Neuron (in vitro differentiated cells): ENCODE measurements around the gene GABRP.
"Not testable (repeated sequence)": the region's sequence is repeated elsewhere in the genome, so short reads cannot be mapped to it uniquely, and the experiment has no call there.

ENCODE experiments used
- H2AFZ ChIP-seq: one replicate; pipeline ENCODE4 v1.6.1; 2013; ENCODE audit warnings: low read depth, mild to moderate bottlenecking, inconsistent platforms, low read length, moderate library complexity
- H3K27me3 ChIP-seq: one replicate; pipeline ENCODE4 v1.6.1; 2013; ENCODE audit warnings: low read length; ENCODE audit not compliant: insufficient read depth
- H3K36me3 ChIP-seq: one replicate; pipeline ENCODE4 v1.6.1; 2013; ENCODE audit warnings: low read length; ENCODE audit not compliant: insufficient read depth
- H3K4me1 ChIP-seq: one replicate; pipeline ENCODE4 v1.6.1; 2013; ENCODE audit warnings: low read length; ENCODE audit not compliant: insufficient read depth
- H3K4me3 ChIP-seq: 2 replicates; pipeline ENCODE4 v1.5.1; 2013; ENCODE audit warnings: mild to moderate bottlenecking, low read length, moderate library complexity
- H3K9me3 ChIP-seq: one replicate; pipeline ENCODE4 v1.6.1; 2013; ENCODE audit warnings: low read length

GABRP gene

GRCh38 chr5:170747851-170748250, 35.7 kb upstream of the GABRP start:
- no peaks in the 10 kb centered on the region for H3K36me3 ChIP-seq
- no peak overlapping the region for H3K4me3 ChIP-seq
- H3K4me1 ChIP-seq, result peaks cover 14% of the 10 kb centered on the region
- peaks cover 6% of the 10 kb centered on the region for H3K27me3 ChIP-seq
- no peaks in the 10 kb centered on the region for H3K9me3 ChIP-seq
- no peak overlapping the region for H2AFZ ChIP-seq

GRCh38 chr5:170748951-170749471, 34.5 kb upstream of the GABRP start:
- peaks cover 14% of the 10 kb centered on the region for H3K4me1 ChIP-seq
- H3K4me3 ChIP-seq, result no peak overlapping the region
- H3K27me3 ChIP-seq, result peaks cover 2% of the 10 kb centered on the region
- H3K9me3 ChIP-seq, result no peaks in the 10 kb centered on the region
- no peak overlapping the region for H2AFZ ChIP-seq
- no peaks in the 10 kb centered on the region for H3K36me3 ChIP-seq

- H2AFZ ChIP-seq, result no peak overlapping the region
- H3K4me1 ChIP-seq, result peaks cover 12% of the 10 kb centered on the region
- H3K4me3 ChIP-seq, result no peak overlapping the region
- H3K9me3 ChIP-seq, result no peaks in the 10 kb centered on the region
- peaks cover 2% of the 10 kb centered on the region for H3K27me3 ChIP-seq
- H3K36me3 ChIP-seq, result no peaks in the 10 kb centered on the region
These were observed 33.6 kb upstream of the GABRP start for GRCh38 chr5:170749911-170750431.

GRCh38 chr5:170750791-170751190, 32.7 kb upstream of the GABRP start:
- H3K4me3 ChIP-seq, result no peak overlapping the region
- H2AFZ ChIP-seq, result no peak overlapping the region
- H3K36me3 ChIP-seq, result no peaks in the 10 kb centered on the region
- H3K4me1 ChIP-seq, result peaks cover 7% of the 10 kb centered on the region
- peaks cover 2% of the 10 kb centered on the region for H3K27me3 ChIP-seq
- H3K9me3 ChIP-seq, result no peaks in the 10 kb centered on the region

GRCh38 chr5:170751631-170752030, 31.9 kb upstream of the GABRP start:
- H3K4me1 ChIP-seq, result no peaks in the 10 kb centered on the region
- H3K9me3 ChIP-seq, result no peaks in the 10 kb centered on the region

GRCh38 chr5:170752257-170753215, 31.0 kb upstream of the GABRP start:
- Histone ChIP-seq H3K4me1 (no peaks in the 10 kb centered on the region), H3K4me3 (no peak overlapping the region), H3K27me3 (peaks cover 2% of the 10 kb centered on the region), H3K9me3 (no peaks in the 10 kb centered on the region), H2AFZ (no peak overlapping the region), H3K36me3 (no peaks in the 10 kb centered on the region)

More at GRCh38 chr5:170751631-170752030, 31.9 kb upstream of the GABRP start:
- Histone ChIP-seq H3K36me3 (no peaks in the 10 kb centered on the region), H3K27me3 (peaks cover 2% of the 10 kb centered on the region), H2AFZ (no peak overlapping the region), H3K4me3 (no peak overlapping the region)

GRCh38 chr5:170753311-170753710, 30.2 kb upstream of the GABRP start:
- H3K9me3 ChIP-seq, result no peaks in the 10 kb centered on the region
- peaks cover 2% of the 10 kb centered on the region for H3K27me3 ChIP-seq
- H3K36me3 ChIP-seq, result no peaks in the 10 kb centered on the region
- no peaks in the 10 kb centered on the region for H3K4me1 ChIP-seq
- H3K4me3 ChIP-seq, result no peak overlapping the region
- H2AFZ ChIP-seq, result no peak overlapping the region

- not testable (repeated sequence) for H3K27me3 ChIP-seq, H3K9me3 ChIP-seq, H2AFZ ChIP-seq, H3K4me3 ChIP-seq, H3K4me1 ChIP-seq, H3K36me3 ChIP-seq
These were observed 29.0 kb upstream of the GABRP start for GRCh38 chr5:170754508-170754907.

- H3K4me3 ChIP-seq, result no peak overlapping the region
- no peaks in the 10 kb centered on the region for H3K4me1 ChIP-seq
- no peaks in the 10 kb centered on the region for H3K27me3 ChIP-seq
- H2AFZ ChIP-seq, result no peak overlapping the region
- H3K9me3 ChIP-seq, result no peaks in the 10 kb centered on the region
- H3K36me3 ChIP-seq, result no peaks in the 10 kb centered on the region
These were observed 27.7 kb upstream of the GABRP start for GRCh38 chr5:170755679-170756456.

GRCh38 chr5:170756691-170757090, 26.8 kb upstream of the GABRP start:
- Histone ChIP-seq H3K4me3 (no peak overlapping the region), H3K27me3 (no peaks in the 10 kb centered on the region), H3K36me3 (no peaks in the 10 kb centered on the region), H3K4me1 (no peaks in the 10 kb centered on the region), H2AFZ (no peak overlapping the region), H3K9me3 (no peaks in the 10 kb centered on the region)

GRCh38 chr5:170757182-170757601, 26.3 kb upstream of the GABRP start:
- H3K4me1 ChIP-seq, result no peaks in the 10 kb centered on the region
- H3K4me3 ChIP-seq, result no peak overlapping the region
- no peaks in the 10 kb centered on the region for H3K27me3 ChIP-seq

GRCh38 chr5:170757669-170758068, 25.9 kb upstream of the GABRP start:
- Histone ChIP-seq H3K9me3 (no peaks in the 10 kb centered on the region), H3K36me3 (no peaks in the 10 kb centered on the region), H3K4me3 (no peak overlapping the region), H2AFZ (no peak overlapping the region), H3K4me1 (no peaks in the 10 kb centered on the region), H3K27me3 (no peaks in the 10 kb centered on the region)

More at GRCh38 chr5:170757182-170757601, 26.3 kb upstream of the GABRP start:
- H2AFZ ChIP-seq, result no peak overlapping the region
- no peaks in the 10 kb centered on the region for H3K9me3 ChIP-seq
- no peaks in the 10 kb centered on the region for H3K36me3 ChIP-seq

GRCh38 chr5:170758481-170758880, 25.0 kb upstream of the GABRP start:
- Histone ChIP-seq H3K4me3 (no peak overlapping the region), H3K36me3 (no peaks in the 10 kb centered on the region), H3K27me3 (no peaks in the 10 kb centered on the region), H3K4me1 (no peaks in the 10 kb centered on the region), H3K9me3 (no peaks in the 10 kb centered on the region), H2AFZ (no peak overlapping the region)
